GM23338 (cell line): ENCODE measurements around the gene RUNX3. TPM values are rescaled to one million over a fixed set of nuclear protein-coding genes. Genes with fewer than 3 reads are reported as not detected.

Source experiments
- ATAC-seq: fragments of 200-7000 bp; cut with Tn5 transposase; 3 replicates; pipeline ENCODE4 v1.9.1; 2020
- DNase-seq: peaks from one replicate; pipeline ENCODE4 v3.0.0-alpha.2; 2015; ENCODE audit warnings: low spot score
- H2AFZ ChIP-seq: fragments of 200-600 bp; sonication (generic); 2 replicates; pipeline ENCODE4 v1.8.0; 2016; ENCODE audit warnings: antibody characterized with exemption, mild to moderate bottlenecking, moderate library complexity
- H3F3A ChIP-seq: fragments of 200-600 bp; sonication (generic); replicated peaks from 2 replicates; pipeline ENCODE4 v1.8.0; 2017; ENCODE audit warnings: antibody characterized with exemption, mixed run types, low read depth
- H3K27ac ChIP-seq: fragments of 200-600 bp; sonication (generic); 2 replicates; pipeline ENCODE4 v1.6.1; 2016; ENCODE audit warnings: low read depth
- H3K27me3 ChIP-seq: fragments of 200-600 bp; sonication (generic); 2 replicates; pipeline ENCODE4 v1.8.0; 2016; ENCODE audit warnings: mild to moderate bottlenecking, mixed run types, moderate library complexity; ENCODE audit not compliant: insufficient read depth
- H3K36me3 ChIP-seq: fragments of 200-600 bp; sonication (generic); 2 replicates; pipeline ENCODE4 v1.8.0; 2016; ENCODE audit warnings: mild to moderate bottlenecking; ENCODE audit not compliant: insufficient read depth
- H3K4me1 ChIP-seq: fragments of 200-600 bp; sonication (generic); 2 replicates; pipeline ENCODE4 v1.8.0; 2016; ENCODE audit warnings: mild to moderate bottlenecking, moderate library complexity; ENCODE audit not compliant: insufficient read depth
- H3K4me2 ChIP-seq: fragments of 200-600 bp; sonication (generic); 2 replicates; pipeline ENCODE4 v1.7.1; 2017; ENCODE audit warnings: mixed run types
- H3K4me3 ChIP-seq: fragments of 200-600 bp; sonication (generic); 2 replicates; pipeline ENCODE4 v1.6.1; 2016; ENCODE audit warnings: mixed run types
- H3K79me2 ChIP-seq: fragments of 200-600 bp; sonication (generic); replicated peaks from 2 replicates; pipeline ENCODE4 v1.8.0; 2017; ENCODE audit warnings: mild to moderate bottlenecking; ENCODE audit not compliant: insufficient read depth
- H3K9me2 ChIP-seq: fragments of 200-600 bp; sonication (generic); 2 replicates; pipeline ENCODE4 v1.8.0; 2017; ENCODE audit not compliant: insufficient read depth
- H4K20me1 ChIP-seq: fragments of 200-600 bp; sonication (generic); replicated peaks from 2 replicates; pipeline ENCODE4 v1.8.0; 2017; ENCODE audit warnings: mild to moderate bottlenecking; ENCODE audit not compliant: insufficient read depth
- H3K27ac Mint-ChIP-seq: 2 replicates; pipeline ENCODE4 v1.8.0; 2020; ENCODE audit warnings: inconsistent platforms, mild to moderate bottlenecking, moderate library complexity, mixed read lengths
- H3K27me3 Mint-ChIP-seq: 3 replicates; pipeline ENCODE4 v1.8.0; 2022; ENCODE audit warnings: low read depth, mild to moderate bottlenecking, moderate library complexity, mixed read lengths, inconsistent platforms; ENCODE audit not compliant: insufficient read depth, poor library complexity
- H3K36me3 Mint-ChIP-seq: 3 replicates; pipeline ENCODE4 v1.8.0; 2021; ENCODE audit warnings: low read depth, mild to moderate bottlenecking, inconsistent platforms, moderate library complexity, mixed read lengths
- H3K4me1 Mint-ChIP-seq: 3 replicates; pipeline ENCODE4 v1.8.0; 2020; ENCODE audit warnings: mild to moderate bottlenecking, inconsistent platforms, mixed read lengths
- H3K4me3 Mint-ChIP-seq: 3 replicates; pipeline ENCODE4 v1.8.0; 2021; ENCODE audit warnings: moderate library complexity, mild to moderate bottlenecking, inconsistent platforms, mixed read lengths
- H3K9me3 Mint-ChIP-seq: 3 replicates; pipeline ENCODE4 v1.8.0; 2020; ENCODE audit warnings: moderate library complexity, mild to moderate bottlenecking, inconsistent platforms, mixed read lengths
- CREB1 ChIP-seq: fragments of 250-450 bp; sonication (Bioruptor Pico); IDR thresholded peaks from 2 replicates; pipeline ENCODE4 v1.5.0; 2020; ENCODE audit warnings: low read depth, mild to moderate bottlenecking, moderate library complexity
- ETS1 ChIP-seq: IDR thresholded peaks from 2 replicates; pipeline ENCODE4 v1.6.1; 2016; ENCODE audit warnings: antibody characterized with exemption
- EZH2 ChIP-seq: fragments of 200-600 bp; sonication (generic); IDR thresholded peaks from one replicate; pipeline ENCODE4 v1.8.0; 2017; ENCODE audit warnings: antibody characterized with exemption, mild to moderate bottlenecking, low read depth; ENCODE audit not compliant: unreplicated experiment
- JUNB ChIP-seq: IDR thresholded peaks from one replicate; pipeline ENCODE4 v1.6.1; 2016; ENCODE audit warnings: antibody characterized with exemption; ENCODE audit not compliant: unreplicated experiment
- POLR2AphosphoS5 ChIP-seq: IDR thresholded peaks from 2 replicates; pipeline ENCODE4 v1.6.1; 2016; ENCODE audit warnings: antibody characterized with exemption, low read depth
- ZNF462 ChIP-seq: fragments of 250-450 bp; sonication (Bioruptor Pico); IDR thresholded peaks from 2 replicates; pipeline ENCODE4 v1.5.0; 2020; ENCODE audit warnings: mild to moderate bottlenecking, moderate library complexity
- polyA plus RNA-seq: library from polyadenylated mRNA; unstranded; fragments of >200 nt; fragmentation: Nextera tagmentation; extraction: Ambion mirVana; gene quantifications from 2 replicates; pipeline ENCODE4 v1.2.1, GENCODE V29; 2016
- total RNA-seq: library from RNA; depleted of rRNA; stranded (reverse); fragments of >200 nt; shearing (Covaris generic); gene quantifications from 2 replicates; pipeline ENCODE4 v1.2.3, GENCODE V29; 2014

The RUNX3 gene
- total and polyA plus RNA-seq, 2 experiments from 2014 or later: 0.23 to 0.73 TPM

GRCh38 chr1:24871306-24871901, 58.7 kb downstream of the RUNX3 start (continued):
- TF ChIP-seq ZNF462 (CRISPR knock-in tag) (no peak), JUNB (no peak), CREB1 (CRISPR knock-in tag) (no peak)

- no peak overlapping the region for H3K4me2 ChIP-seq
- ATAC-seq (no peak), DNase-seq (no peak)
- H3K9me3 Mint-ChIP-seq: no peaks in the 10 kb centered on the region
- no peak overlapping the region for H3K4me3 Mint-ChIP-seq
- H3F3A ChIP-seq: no peaks in the 10 kb centered on the region
- no peak overlapping the region for H3K4me3 ChIP-seq
- no peaks in the 10 kb centered on the region for H3K4me1 ChIP-seq
- H3K79me2 ChIP-seq: no peaks in the 10 kb centered on the region
- no peaks in the 10 kb centered on the region for H3K27me3 ChIP-seq
- H3K27ac ChIP-seq: no peak overlapping the region
- no peaks in the 10 kb centered on the region for H3K9me2 ChIP-seq
- no peak overlapping the region for H3K27ac Mint-ChIP-seq
- H3K4me1 Mint-ChIP-seq: peaks cover 4% of the 10 kb centered on the region; the same call in 1 of the 3 replicates
- H4K20me1 ChIP-seq: no peaks in the 10 kb centered on the region
- peaks cover 6% of the 10 kb centered on the region for H3K27me3 Mint-ChIP-seq
- H3K36me3 Mint-ChIP-seq: no peaks in the 10 kb centered on the region
- H2AFZ ChIP-seq: no peak overlapping the region
- no peaks in the 10 kb centered on the region for H3K36me3 ChIP-seq
- TF ChIP-seq EZH2 (no peak), ETS1 (no peak), ZNF462 (CRISPR knock-in tag) (no peak), POLR2AphosphoS5 (no peak)
Measured at GRCh38 chr1:24870551-24871195, 59.4 kb downstream of the RUNX3 start.
